GM18873 (cell line): ENCODE measurements around the gene KIF26B.

ENCODE experiments used
- ATAC-seq: cut with Tn5 transposase; IDR thresholded peaks from one replicate; pipeline ENCODE4 v1.9.1; 2021; ENCODE audit warnings: mild to moderate bottlenecking, moderate library complexity, moderate number of reproducible peaks; ENCODE audit not compliant: unreplicated experiment, low FRiP score

KIF26B gene

GRCh38 chr1:245232931-245233330, 78.1 kb downstream of the KIF26B start:
- ATAC-seq, result no peak

GRCh38 chr1:245234217-245235081, 79.7 kb downstream of the KIF26B start:
- ATAC-seq, result no peak

GRCh38 chr1:245235156-245235555, 80.4 kb downstream of the KIF26B start:
- no peak for ATAC-seq

GRCh38 chr1:245240648-245241165, 85.9 kb downstream of the KIF26B start:
- no peak for ATAC-seq

- no peak for ATAC-seq
These were observed 86.8 kb downstream of the KIF26B start for GRCh38 chr1:245241526-245242130.

- no peak for ATAC-seq
These were observed 88.2 kb downstream of the KIF26B start for GRCh38 chr1:245242989-245243388.

- ATAC-seq, result no peak
These were observed 90.4 kb downstream of the KIF26B start for GRCh38 chr1:245245021-245245667.

- no peak for ATAC-seq
These were observed 91.6 kb downstream of the KIF26B start for GRCh38 chr1:245246433-245246832.

GRCh38 chr1:245247356-245247755, 92.6 kb downstream of the KIF26B start:
- ATAC-seq, result no peak

GRCh38 chr1:245247801-245248200, 93.0 kb downstream of the KIF26B start:
- ATAC-seq, result no peak

- ATAC-seq, result no peak
These were observed 93.5 kb downstream of the KIF26B start for GRCh38 chr1:245248231-245248731.

GRCh38 chr1:245255783-245256182, 101.0 kb downstream of the KIF26B start:
- ATAC-seq, result no peak

GRCh38 chr1:245256528-245256927, 101.7 kb downstream of the KIF26B start:
- ATAC-seq, result no peak

GRCh38 chr1:245258271-245258920, 103.6 kb downstream of the KIF26B start:
- ATAC-seq, result no peak

GRCh38 chr1:245260110-245260882, 105.5 kb downstream of the KIF26B start:
- ATAC-seq, result no peak

GRCh38 chr1:245260883-245261282, 106.1 kb downstream of the KIF26B start:
- ATAC-seq, result no peak

GRCh38 chr1:245261786-245262185, 107.0 kb downstream of the KIF26B start:
- ATAC-seq, result no peak

GRCh38 chr1:245263529-245264095, 108.8 kb downstream of the KIF26B start:
- ATAC-seq, result no peak

- no peak for ATAC-seq
These were observed 109.4 kb downstream of the KIF26B start for GRCh38 chr1:245264226-245264625.
